A673 (cell line): Measurements from ENCODE around the gene MAST4. TPM values are rescaled to one million over a fixed set of nuclear protein-coding genes. Genes with fewer than 3 reads are reported as not detected.
A peak's percentile ranks its signal among the peaks of the same experiment; 100 is the strongest.

Experiments
- BruUV-seq: library from RNA; stranded (reverse); fragments of 400-500 nt; replicated peaks from 2 replicates; lab custom pipeline; 2021; lab: Mats Ljungman, UMichigan
- CTCF ChIA-PET: fragments of 300-600 bp; sonication (Branson Sonifier 250); formaldehyde crosslinking; loops from one replicate; lab custom pipeline; 2022; ENCODE audit warnings: antibody characterized with exemption; lab: Charles Lee
- POLR2A ChIA-PET: fragments of 300-600 bp; sonication (Branson Sonifier 250); formaldehyde crosslinking; loops from one replicate; lab custom pipeline; 2022; ENCODE audit warnings: antibody characterized with exemption; ENCODE audit not compliant: low non-redundant PET; lab: Charles Lee
- DNase-seq: peaks from one replicate; pipeline ENCODE4 v3.0.0-alpha.2; 2015; ENCODE audit warnings: low spot score
- H3K27ac ChIP-seq: fragments of 200-600 bp; sonication (generic); 2 replicates; pipeline ENCODE4 v1.5.1; 2016; ENCODE audit warnings: mixed run types, low read depth, mild to moderate bottlenecking, mixed read lengths, antibody characterized with exemption, low read length; ENCODE audit not compliant: poor library complexity, severe bottlenecking
- H3K27me3 ChIP-seq: fragments of 200-600 bp; sonication (generic); replicated peaks from 2 replicates; pipeline ENCODE4 v1.6.1; 2017; ENCODE audit warnings: mixed run types, low read depth, mild to moderate bottlenecking, mixed read lengths, antibody characterized with exemption, low read length; ENCODE audit not compliant: insufficient read depth, poor library complexity
- H3K36me3 ChIP-seq: fragments of 200-600 bp; sonication (generic); 2 replicates; pipeline ENCODE4 v1.6.1; 2016; ENCODE audit warnings: mixed run types, mild to moderate bottlenecking, mixed read lengths, antibody characterized with exemption, low read length; ENCODE audit not compliant: insufficient read depth, poor library complexity, severe bottlenecking
- H3K4me1 ChIP-seq: fragments of 200-600 bp; sonication (generic); 2 replicates; pipeline ENCODE4 v1.6.1; 2017; ENCODE audit warnings: mixed run types, mild to moderate bottlenecking, mixed read lengths, antibody characterized with exemption, low read length; ENCODE audit not compliant: insufficient read depth, poor library complexity, severe bottlenecking
- H3K4me3 ChIP-seq: fragments of 200-600 bp; sonication (generic); 2 replicates; pipeline ENCODE4 v1.5.1; 2016; ENCODE audit warnings: low read depth, mixed run types, mild to moderate bottlenecking, mixed read lengths, low read length; ENCODE audit not compliant: poor library complexity, severe bottlenecking
- H3K9me3 ChIP-seq: fragments of 200-600 bp; sonication (generic); 2 replicates; pipeline ENCODE4 v1.6.1; 2016; ENCODE audit warnings: mixed run types, low read depth, mild to moderate bottlenecking, mixed read lengths, antibody characterized with exemption, low read length; ENCODE audit not compliant: poor library complexity, severe bottlenecking
- EZH2 ChIP-seq: fragments of 200-600 bp; sonication (generic); IDR thresholded peaks from 2 replicates; pipeline ENCODE4 v1.6.1; 2017; ENCODE audit warnings: borderline replicate concordance, low read depth, mild to moderate bottlenecking, mixed read lengths, antibody characterized with exemption, low read length; ENCODE audit not compliant: poor library complexity, severe bottlenecking
- intact Hi-C: fragments of 100-400 bp; cut with micrococcal nuclease; formaldehyde crosslinking; loops from one replicate; pipeline ENCODE4 v1.10.0; 2022; ENCODE audit not compliant: unreplicated experiment
- total RNA-seq: library from RNA; stranded (reverse); gene quantifications from 2 replicates; pipeline ENCODE4 v1.2.3, GENCODE V29; 2021
- TF ChIP-seq, protein P1 (sequence below): fragments of 300-800, 200-600 bp; sonication (generic); conservative IDR thresholded peaks from 2 replicates; pipeline ENCODE4 v1.5.1; 2017; ENCODE audit warnings: low read depth, mild to moderate bottlenecking, antibody characterized with exemption, low read length, moderate library complexity, mixed read lengths

MAST4 gene
- total RNA-seq, 1 experiment from 2014 or later, result 4.5 TPM

- CTCF ChIA-PET, result interaction anchor here (0.7 to 1.3 kb wide), 3 partner anchors 14 to 380 kb away, joined by 3 to 4 read pairs (median 3); no protein-coding TSS in a partner anchor
- Histone ChIP-seq H3K4me1 (peaks cover 8% of the 10 kb centered on the region), H3K27ac (no peak overlapping the region), H3K27me3 (no peaks in the 10 kb centered on the region), H3K9me3 (no peaks in the 10 kb centered on the region), H3K36me3 (no peaks in the 10 kb centered on the region), H3K4me3 (peak overlapping the region; percentile 26)
- DNase-seq, result peak; percentile 47
- intact Hi-C loops, result no loop called here
- POLR2A ChIA-PET, result interaction anchor here (0.6 kb wide), 1 partner anchor 684 kb away, joined by 8 read pairs; no protein-coding TSS in a partner anchor
- no TSS peak for BruUV-seq
- TF ChIP-seq, protein P1, sequence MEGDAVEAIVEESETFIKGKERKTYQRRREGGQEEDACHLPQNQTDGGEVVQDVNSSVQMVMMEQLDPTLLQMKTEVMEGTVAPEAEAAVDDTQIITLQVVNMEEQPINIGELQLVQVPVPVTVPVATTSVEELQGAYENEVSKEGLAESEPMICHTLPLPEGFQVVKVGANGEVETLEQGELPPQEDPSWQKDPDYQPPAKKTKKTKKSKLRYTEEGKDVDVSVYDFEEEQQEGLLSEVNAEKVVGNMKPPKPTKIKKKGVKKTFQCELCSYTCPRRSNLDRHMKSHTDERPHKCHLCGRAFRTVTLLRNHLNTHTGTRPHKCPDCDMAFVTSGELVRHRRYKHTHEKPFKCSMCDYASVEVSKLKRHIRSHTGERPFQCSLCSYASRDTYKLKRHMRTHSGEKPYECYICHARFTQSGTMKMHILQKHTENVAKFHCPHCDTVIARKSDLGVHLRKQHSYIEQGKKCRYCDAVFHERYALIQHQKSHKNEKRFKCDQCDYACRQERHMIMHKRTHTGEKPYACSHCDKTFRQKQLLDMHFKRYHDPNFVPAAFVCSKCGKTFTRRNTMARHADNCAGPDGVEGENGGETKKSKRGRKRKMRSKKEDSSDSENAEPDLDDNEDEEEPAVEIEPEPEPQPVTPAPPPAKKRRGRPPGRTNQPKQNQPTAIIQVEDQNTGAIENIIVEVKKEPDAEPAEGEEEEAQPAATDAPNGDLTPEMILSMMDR, result no peak
- TF ChIP-seq EZH2, result no peak
These were observed 232.6 kb downstream of the MAST4 start for GRCh38 chr5:66828548-66829357.

- POLR2A ChIA-PET, result no interaction called here
- TF ChIP-seq, protein P1, result no peak
- TF ChIP-seq EZH2, result no peak
- intact Hi-C loops, result no loop called here
- BruUV-seq, result no TSS peak
- peaks cover 8% of the 10 kb centered on the region for H3K4me1 ChIP-seq
- no peaks in the 10 kb centered on the region for H3K36me3 ChIP-seq
- H3K27me3 ChIP-seq, result no peaks in the 10 kb centered on the region
- H3K27ac ChIP-seq, result no peak overlapping the region
- H3K9me3 ChIP-seq, result no peaks in the 10 kb centered on the region
- DNase-seq, result no peak
- CTCF ChIA-PET, result interaction anchor here (1.0 to 1.3 kb wide), 2 partner anchors 14 to 380 kb away, joined by 3 to 4 read pairs; no protein-coding TSS in a partner anchor
- peak overlapping the region; percentile 26 for H3K4me3 ChIP-seq
These were observed 233.1 kb downstream of the MAST4 start for GRCh38 chr5:66829358-66829674.

- Histone ChIP-seq H3K27ac (no peak overlapping the region), H3K36me3 (no peaks in the 10 kb centered on the region), H3K4me1 (peaks cover 8% of the 10 kb centered on the region), H3K9me3 (no peaks in the 10 kb centered on the region), H3K4me3 (no peak overlapping the region), H3K27me3 (no peaks in the 10 kb centered on the region)
- ChIA-PET POLR2A (no interaction called here), CTCF (no interaction called here)
- TF ChIP-seq EZH2, result no peak
- TF ChIP-seq, protein P1, result no peak
- intact Hi-C loops, result no loop called here
- BruUV-seq, result no TSS peak
- DNase-seq, result peak; percentile 33
These were observed 233.6 kb downstream of the MAST4 start for GRCh38 chr5:66829826-66830225.
